ENCODE results near the gene LAMC2.
A peak's percentile ranks its signal among the peaks of the same experiment; 100 is the strongest.

Gene LAMC2

DNA sequence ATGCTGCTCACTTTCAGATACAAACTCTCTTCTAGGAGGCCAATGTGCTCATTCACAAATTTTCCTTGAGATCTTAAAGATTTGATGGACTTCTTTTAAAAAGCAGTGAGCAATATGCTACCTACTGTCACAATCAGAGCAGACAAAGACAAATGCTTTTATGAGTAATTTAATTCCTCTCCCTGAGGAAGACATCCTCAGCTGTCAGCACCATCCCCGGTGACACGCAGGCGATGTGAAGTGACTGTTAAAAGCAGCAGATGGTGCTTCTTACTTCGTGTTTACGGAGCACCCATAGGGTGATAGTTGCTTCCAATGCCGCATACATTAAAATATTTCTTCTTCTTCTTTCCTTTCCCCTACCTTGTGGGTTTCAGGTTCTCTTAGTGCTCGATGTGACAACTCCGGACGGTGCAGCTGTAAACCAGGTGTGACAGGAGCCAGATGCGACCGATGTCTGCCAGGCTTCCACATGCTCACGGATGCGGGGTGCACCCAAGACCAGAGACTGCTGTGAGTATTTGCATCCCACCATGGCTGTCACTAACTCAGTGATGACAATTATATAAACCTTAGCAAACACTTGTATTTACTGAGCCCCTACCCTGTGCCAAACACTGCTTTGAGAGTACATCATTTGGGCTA lies 29.1 kb downstream of the LAMC2 start:
- no peak for DNase-seq

DNA sequence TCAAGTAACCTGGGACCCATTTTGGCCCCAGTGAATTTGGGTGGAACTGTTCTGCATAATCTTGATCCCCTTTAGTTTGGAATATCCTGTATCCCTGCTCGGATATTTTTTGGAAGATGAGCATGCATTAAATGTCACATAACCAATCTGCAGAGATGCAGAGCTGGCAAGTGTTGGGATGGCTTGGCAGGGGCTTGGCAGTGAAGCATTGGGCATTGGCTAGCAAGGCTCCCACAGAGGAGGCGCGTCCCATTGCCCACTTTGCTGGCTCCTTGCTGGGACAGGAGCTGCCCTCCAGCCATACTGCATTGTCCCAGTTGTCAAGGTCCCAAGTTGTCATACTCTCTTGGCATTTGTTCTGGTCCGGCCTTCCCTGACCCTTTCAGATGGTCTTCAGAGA lies 29.9 kb downstream of the LAMC2 start:
- no peak for DNase-seq

DNA sequence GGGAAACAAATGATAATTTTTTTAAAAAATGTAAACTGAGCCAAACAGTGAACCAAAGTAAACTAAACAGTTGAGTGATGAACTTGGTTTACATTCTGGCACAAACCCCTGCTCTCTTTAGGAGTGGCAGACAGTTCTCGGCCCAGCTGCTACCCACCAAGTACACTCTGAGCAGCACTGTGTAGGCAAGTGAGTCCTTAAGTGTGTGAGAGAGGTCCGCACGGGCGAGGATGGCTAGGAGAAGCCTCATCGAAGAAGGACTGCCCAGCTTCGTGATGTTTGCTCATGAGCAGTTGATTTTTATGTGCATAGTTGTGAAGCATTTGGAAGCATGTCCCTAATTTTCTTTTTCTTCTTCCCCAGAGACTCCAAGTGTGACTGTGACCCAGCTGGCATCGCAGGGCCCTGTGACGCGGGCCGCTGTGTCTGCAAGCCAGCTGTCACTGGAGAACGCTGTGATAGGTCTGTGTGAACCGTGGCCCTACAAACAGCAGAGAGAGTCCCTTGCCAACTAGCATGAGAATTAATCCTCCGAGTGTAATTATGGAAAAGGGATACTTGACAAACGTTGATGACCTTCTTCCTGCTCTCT lies 32.1 kb downstream of the LAMC2 start:
- DNase-seq, result peak; percentile 53

DNA sequence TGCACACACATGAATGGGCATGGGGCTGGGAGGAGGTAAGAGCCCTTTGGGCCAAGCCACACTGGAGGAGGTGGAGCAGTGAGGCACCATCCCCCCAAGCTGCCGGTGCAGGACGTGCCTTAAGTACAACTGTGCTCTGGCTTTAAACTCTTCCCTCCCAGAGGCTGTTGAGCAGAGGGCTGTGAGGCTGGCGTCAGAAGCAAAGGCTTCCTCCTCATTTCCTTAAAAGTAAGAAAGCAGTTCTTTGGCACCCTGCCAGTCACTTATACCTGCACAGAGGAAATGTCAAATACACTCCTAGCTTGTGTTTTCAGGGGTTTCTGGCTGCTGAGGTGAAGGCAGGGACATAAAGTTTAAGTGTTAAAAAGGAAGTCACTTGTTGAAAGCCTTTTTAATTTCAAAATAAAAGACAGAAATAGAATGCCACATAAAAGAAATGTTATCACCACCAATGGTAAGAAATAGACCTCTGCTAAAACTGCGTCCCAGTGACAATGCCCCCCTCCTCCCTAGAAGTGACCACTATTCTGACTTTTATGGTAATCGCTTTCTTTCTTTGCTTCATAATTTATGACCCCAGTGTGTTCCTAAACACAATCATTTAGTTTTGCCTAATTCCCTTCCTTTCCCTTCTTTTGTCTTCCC lies 33.0 kb downstream of the LAMC2 start:
- DNase-seq, result peak; percentile 65

DNA sequence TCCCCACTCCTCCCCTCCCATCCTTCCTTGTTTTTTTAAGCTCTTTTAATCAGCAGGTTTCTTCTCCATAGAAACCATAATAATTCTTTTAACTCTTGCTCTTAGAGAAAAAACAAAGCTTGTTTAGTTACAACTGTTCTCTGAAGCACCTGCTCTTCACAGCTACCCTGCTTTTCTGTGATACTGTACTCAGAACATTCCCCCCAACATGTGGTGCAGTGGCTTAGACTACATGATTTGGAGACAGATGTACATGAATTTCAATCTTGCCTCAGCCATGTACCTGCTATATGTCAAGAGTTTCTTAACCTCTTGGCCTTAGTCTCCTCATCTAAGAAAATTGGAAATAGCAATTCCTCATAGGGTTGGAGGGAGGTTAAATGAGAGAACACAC lies 33.5 kb downstream of the LAMC2 start:
- DNase-seq, result no peak

DNA sequence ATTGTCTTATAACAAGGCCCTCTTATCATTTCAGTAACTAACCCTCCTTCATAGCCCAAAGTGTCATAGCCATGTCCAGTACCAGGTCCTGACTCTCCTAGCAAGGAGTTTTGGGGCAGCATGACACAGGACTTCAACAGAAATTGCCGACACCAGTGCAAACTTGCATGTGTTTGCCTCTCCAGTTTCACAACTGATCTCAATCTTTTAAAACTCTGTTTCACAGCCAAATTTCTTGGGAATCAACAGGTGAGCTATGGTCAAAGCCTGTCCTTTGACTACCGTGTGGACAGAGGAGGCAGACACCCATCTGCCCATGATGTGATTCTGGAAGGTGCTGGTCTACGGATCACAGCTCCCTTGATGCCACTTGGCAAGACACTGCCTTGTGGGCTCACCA lies 36.8 kb downstream of the LAMC2 start:
- no peak for DNase-seq

DNA sequence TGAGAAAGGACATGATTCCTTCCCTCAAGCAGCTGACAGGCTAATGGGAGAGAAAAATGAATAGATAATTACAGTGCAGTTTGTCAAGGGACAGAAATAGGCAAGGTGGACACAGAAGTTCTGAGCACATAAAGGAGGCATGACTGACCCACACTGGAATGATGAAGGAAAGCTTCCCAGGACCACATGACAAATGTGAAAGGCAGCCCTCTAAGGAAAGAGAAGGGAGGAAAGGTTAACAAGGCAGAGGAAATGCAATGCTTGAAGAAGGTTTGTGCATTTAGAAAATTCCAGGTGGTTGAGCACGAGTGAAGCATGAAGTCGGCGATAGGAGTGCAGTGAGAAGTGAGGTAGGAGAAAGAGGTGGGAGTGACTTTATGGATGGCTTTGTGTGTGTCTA lies 37.4 kb downstream of the LAMC2 start:
- DNase-seq, result no peak

DNA sequence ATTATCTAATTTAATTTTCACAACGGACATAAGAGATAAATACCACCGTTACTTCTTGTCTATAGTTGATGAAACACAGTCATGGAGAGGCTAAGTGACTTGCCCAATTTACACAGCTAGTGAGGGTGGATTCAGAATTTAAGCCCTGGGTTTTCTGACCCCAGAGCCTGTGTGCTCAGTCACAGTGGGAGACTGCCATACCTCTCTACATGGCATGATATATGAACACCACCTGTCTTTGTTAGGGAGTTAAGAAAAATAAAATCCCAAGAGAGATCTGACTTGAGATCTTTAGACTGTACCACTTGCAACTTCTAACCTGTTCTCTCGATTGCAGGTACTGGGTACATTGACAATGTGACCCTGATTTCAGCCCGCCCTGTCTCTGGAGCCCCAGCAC lies 40.3 kb downstream of the LAMC2 start:
- no peak for DNase-seq

DNA sequence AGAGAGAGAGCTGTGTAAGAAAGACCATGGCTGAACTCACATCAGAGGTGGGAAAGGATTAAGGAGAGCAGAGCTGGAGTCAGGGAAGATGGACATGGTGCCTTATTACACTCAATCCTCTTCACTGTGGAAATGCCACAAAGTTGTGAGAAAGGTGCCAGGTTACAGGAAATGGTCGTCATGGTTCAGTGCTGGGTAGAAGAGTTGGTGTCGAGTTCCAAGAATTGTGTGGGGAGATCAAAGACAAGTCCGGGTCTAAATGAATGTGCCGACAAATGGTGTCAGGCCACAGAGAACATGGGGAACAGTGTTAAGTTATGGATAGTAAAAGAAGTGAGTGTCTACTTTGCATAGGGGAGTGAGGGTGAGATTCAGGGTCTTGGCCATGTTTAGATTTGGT lies 40.9 kb downstream of the LAMC2 start:
- no peak for DNase-seq

DNA sequence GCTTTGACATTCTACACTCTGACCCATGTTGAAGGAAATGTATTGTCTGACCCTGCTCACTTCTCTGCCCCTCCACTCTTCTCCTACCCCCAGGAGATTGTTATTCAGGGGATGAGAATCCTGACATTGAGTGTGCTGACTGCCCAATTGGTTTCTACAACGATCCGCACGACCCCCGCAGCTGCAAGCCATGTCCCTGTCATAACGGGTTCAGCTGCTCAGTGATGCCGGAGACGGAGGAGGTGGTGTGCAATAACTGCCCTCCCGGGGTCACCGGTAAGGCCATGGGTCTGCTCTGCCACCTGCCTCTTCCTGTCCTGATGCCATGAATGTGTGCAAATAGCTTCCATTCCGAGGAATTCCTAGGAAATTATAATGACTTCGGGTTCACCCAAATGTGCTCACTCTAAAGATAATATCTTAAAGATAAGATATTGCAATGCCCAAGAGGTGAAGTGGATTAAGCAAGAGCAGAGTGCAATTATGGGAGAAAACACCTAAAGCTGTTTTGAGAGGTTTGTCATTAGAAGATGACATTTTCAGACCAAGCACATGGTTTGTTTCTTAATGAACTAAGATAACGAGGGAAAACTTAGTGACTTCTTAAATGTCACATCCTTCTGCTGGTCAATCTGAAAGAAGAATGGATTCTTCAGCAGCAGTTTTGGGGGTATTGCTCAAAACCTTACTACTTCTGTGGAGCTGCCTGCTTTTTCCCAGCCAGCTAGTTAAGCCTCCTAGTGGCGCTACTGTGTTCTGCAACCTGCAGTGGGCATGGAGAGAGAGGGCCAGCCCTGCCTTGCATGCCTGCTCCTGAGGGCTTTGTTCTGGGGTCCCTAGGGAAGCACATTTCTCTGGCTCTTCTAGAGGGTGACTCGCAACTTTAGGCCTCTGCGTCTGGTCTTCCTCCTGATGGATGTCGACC lies 41.6 kb downstream of the LAMC2 start:
- no peak for DNase-seq

DNA sequence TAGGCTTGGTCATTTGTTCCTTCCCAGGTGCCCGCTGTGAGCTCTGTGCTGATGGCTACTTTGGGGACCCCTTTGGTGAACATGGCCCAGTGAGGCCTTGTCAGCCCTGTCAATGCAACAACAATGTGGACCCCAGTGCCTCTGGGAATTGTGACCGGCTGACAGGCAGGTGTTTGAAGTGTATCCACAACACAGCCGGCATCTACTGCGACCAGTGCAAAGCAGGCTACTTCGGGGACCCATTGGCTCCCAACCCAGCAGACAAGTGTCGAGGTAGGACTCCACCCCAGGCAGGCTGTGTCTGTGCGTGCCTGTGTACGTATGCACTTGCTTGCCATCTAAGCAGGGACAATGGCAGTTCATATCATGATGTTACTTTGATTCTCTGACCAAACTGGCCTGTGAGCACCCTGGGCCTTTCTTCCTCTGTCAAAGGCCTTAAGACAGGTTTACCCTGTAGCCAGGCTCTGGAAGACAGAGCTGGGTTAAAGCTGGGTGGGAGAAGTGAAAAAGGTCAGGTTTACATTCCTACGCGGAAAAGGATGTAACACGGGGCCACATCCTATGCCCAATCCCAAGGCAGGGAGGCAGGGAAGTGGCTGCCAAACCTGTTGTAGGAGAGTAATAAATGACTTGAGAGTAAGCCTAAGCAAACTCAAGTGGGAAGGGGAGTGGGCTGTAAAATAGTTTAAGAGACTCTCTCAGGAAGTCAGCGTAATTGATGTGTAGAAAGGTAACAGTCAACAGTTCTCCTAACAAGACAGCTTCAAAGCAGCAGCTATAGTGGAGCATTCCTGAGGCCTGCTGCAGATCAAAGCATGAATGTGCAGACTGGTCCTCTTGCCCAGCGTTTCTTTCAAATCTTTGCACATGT lies 42.5 kb downstream of the LAMC2 start:
- no peak for DNase-seq

DNA sequence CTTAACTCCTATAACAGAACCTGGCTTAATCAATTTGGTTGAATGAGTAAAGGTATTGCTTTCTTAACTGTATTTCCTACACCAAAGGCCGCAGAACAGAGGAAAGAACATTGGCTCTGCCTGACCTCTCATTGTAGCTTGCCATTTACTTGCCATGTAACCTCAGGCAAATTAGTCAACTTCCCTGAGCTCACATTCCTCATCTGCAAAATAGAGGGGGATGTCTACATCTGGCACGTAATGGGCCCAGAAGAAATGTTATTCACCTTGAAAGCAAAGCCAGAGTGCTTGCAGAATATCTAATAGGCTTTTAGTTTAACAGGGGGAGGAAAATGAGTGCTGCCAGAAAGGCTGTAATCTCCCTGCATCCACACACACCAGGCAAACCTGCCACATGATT lies 44.3 kb downstream of the LAMC2 start:
- no peak for DNase-seq

DNA sequence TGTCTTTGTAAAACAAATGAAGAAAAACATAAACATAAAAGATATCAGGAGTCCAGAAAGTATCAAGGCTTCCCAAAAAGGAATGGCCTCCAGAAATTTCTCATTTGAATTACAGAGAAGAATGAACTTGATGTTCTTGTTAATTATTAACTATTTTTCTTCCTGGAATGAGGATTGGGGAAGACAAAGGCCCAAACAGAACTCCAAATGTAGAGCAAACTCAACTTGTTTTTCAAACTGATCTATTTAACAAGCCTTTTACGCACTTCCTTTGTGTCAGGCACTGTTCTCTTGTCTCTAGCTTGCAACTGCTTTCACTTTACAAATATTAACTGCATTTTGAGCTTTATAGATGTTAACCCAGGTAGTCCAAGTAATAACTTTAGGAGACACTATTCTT lies 45.5 kb downstream of the LAMC2 start:
- DNase-seq, result no peak

DNA sequence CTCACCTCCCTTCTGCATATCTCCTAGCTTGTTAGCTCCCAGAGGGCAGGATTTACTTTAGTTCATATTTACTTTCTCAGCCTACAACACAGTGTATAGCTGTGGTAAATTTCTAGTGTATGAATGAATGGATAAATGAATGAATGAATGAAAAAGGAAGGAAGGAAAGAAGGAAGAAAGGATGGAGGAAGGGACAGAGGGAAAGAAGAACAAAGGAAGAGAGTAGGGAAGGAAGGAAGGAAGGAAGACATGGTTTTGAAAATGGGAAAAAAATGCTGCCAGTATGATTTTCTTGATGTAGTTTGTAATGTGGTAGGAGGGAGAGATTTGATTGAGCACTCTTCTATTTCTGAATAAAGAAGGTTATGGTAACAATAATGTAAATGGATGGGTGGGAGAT lies 47.0 kb downstream of the LAMC2 start:
- no peak for DNase-seq

DNA sequence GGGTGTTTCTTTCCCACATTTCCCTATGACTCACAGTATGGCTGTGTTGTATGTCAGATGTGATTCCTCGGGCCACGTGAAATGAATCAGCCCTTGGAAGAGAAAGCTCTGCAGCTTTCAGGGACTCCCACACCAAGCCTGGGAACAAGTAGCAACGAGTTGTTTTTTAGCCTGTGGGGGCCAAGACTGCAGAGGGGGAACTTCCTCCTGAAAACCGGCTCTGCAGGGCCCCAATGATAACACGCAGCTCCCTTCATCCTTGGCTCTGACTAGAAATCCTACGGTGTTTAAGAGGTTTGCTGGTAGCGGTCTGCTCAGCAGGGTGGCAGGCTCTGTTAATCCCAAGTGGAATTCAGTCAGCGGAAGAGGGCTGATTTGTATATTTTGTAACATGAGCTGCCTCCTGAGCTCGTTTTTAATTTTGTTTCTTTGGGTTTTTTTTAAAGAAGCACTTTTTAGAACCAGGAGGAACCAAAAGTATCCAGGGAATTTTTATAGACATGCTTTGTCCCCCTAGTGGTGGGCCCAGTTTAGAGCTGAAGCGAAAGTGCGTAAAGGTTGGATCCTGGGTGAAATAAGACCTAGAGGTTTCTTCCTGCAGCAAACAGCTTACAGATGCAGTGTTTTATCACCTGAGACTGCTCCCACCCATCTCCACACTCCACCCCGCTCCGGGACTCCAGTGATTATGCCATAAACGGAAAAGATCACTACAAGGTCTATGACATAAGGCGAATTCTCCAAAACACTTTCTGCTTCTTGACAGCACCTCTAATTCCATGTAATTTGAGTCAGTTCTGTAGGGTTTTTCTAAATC lies 48.8 kb downstream of the LAMC2 start:
- peak; percentile 65 for DNase-seq

DNA sequence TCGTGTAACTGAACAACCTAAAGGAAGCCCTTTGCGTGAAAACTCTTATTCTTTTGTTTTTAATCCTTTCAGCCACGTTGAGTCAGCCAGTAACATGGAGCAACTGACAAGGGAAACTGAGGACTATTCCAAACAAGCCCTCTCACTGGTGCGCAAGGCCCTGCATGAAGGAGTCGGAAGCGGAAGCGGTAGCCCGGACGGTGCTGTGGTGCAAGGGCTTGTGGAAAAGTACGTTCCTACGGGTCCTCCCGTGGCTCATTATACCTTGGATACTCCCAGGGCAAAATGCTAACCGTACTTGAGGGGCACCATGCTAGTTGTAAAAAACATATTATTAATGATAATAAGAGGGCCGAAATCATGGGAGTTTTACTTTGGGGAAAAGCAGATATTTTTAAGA lies 49.4 kb downstream of the LAMC2 start:
- peak; percentile 62 for DNase-seq

DNA sequence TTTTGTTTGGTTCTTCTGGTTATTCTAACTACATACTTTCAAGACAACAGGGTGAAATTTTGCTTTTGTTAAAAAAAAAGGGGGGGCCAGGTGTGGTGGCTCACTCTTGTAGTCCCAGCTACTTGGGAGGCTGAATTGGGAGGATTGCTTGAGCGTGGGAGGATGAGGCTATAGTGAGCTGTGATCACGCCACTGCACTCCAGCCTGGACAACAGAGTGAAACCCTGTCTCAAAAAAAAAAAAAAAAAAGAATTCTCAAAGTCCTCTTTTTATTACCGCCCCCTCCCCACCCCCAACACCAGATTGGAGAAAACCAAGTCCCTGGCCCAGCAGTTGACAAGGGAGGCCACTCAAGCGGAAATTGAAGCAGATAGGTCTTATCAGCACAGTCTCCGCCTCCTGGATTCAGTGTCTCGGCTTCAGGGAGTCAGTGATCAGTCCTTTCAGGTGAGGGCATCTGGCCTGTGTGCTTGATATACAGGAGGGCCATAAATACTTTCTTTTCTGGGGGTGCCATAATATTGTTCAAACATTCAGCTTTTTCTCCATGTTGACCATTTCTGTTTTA lies 50.2 kb downstream of the LAMC2 start:
- DNase-seq, result no peak

DNA sequence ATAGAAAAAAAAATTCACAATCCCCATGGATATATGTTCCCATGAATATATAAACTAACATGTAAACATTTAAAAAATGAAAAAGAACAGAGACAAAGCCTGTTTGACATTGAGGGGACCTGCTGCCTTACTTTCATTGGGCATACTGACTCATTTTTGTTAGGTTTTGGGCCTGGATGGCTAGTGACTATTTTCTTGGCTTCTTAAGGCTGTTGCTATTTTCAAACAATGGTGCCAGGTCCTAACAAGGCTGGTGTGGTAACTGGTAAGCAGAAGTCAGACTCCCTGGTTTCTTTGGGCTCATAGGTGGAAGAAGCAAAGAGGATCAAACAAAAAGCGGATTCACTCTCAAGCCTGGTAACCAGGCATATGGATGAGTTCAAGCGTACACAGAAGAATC lies 51.0 kb downstream of the LAMC2 start:
- DNase-seq, result no peak

DNA sequence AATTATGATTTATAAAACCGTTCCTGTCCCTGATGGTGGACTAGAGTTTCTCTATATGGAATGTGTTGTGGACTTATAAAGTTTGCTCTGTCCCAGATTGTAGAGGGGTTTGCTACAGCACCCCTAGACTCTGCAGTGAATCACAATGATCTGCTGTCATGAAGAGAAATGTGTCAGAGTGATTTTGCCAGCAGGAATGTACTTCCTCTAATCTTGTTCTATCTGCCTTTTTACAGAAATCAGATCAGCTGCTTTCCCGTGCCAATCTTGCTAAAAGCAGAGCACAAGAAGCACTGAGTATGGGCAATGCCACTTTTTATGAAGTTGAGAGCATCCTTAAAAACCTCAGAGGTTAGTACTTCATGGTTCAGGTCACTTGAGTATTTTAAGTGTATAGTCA lies 52.0 kb downstream of the LAMC2 start:
- peak; percentile 67 for DNase-seq

DNA sequence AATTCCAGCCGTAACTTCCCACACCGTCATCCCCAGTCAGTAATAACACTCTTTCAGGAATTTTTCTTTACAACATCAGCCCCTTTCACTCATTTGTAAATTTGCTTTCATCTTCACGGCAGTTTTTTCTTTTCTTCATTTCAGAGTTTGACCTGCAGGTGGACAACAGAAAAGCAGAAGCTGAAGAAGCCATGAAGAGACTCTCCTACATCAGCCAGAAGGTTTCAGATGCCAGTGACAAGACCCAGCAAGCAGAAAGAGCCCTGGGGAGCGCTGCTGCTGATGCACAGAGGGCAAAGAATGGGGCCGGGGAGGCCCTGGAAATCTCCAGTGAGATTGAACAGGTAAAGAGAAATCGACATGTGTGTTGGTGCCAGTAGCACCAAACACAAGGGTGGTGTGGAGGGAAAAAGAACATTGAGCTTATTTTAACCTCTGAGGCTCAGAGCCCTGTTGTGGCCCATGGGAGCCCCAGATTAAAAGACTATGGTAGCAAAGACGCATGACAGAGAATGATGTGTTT lies 53.2 kb downstream of the LAMC2 start:
- no peak for DNase-seq
